HepG2 (cell line): ENCODE measurements around the gene JTB. TPM values are rescaled to one million over a fixed set of nuclear protein-coding genes. Genes with fewer than 3 reads are reported as not detected.

Source experiments
- AGO2 ChIP-seq: fragments of 200-400 bp; formaldehyde crosslinking; optimal IDR thresholded peaks from 2 replicates; pipeline ENCODE3; 2017; ENCODE audit warnings: mild to moderate bottlenecking, low read depth, low read length, moderate library complexity
- ARID3A ChIP-seq: IDR thresholded peaks from 2 replicates; pipeline ENCODE4 v1.6.1; 2012; ENCODE audit warnings: low read depth, low read length, improper control_type of control experiment
- ATF1 ChIP-seq: IDR thresholded peaks from 2 replicates; pipeline ENCODE4 v1.6.1; 2016; ENCODE audit warnings: mild to moderate bottlenecking, control low read depth
- CHD2 ChIP-seq: IDR thresholded peaks from 2 replicates; pipeline ENCODE4 v1.6.1; 2011; ENCODE audit warnings: low read depth, low read length, improper control_type of control experiment
- KLF12 ChIP-seq: sonication (generic); formaldehyde crosslinking; IDR thresholded peaks from 2 replicates; pipeline ENCODE4 v1.4.0; 2020; ENCODE audit warnings: missing genetic modification reagents, borderline replicate concordance
- MEIS2 ChIP-seq: sonication (generic); formaldehyde crosslinking; IDR thresholded peaks from 2 replicates; pipeline ENCODE4 v1.9.0; 2021; ENCODE audit warnings: mild to moderate bottlenecking, missing genetic modification reagents
- POGK ChIP-seq: sonication (generic); formaldehyde crosslinking; conservative IDR thresholded peaks from 2 replicates; pipeline ENCODE4 v1.8.0; 2022; ENCODE audit warnings: mild to moderate bottlenecking, moderate library complexity, missing genetic modification reagents
- SNAPC4 ChIP-seq: sonication (generic); formaldehyde crosslinking; IDR thresholded peaks from 2 replicates; pipeline ENCODE4 v1.4.0; 2020; ENCODE audit warnings: mild to moderate bottlenecking, missing genetic modification reagents
- SP2 ChIP-seq: sonication (generic); formaldehyde crosslinking; IDR thresholded peaks from 2 replicates; pipeline ENCODE4 v1.5.1; 2020; ENCODE audit warnings: mild to moderate bottlenecking, missing genetic modification reagents
- TBX3 ChIP-seq: fragments of 450-650 bp; IDR thresholded peaks from 2 replicates; pipeline ENCODE4 v1.6.1; 2017; ENCODE audit warnings: antibody characterized with exemption, mild to moderate bottlenecking, inconsistent platforms, borderline replicate concordance
- TMF1 ChIP-seq: sonication (generic); formaldehyde crosslinking; IDR thresholded peaks from 2 replicates; pipeline ENCODE4 v1.8.1; 2022; ENCODE audit warnings: low read depth, missing genetic modification reagents
- ZBTB26 ChIP-seq: IDR thresholded peaks from 2 replicates; pipeline ENCODE4 v1.6.1; 2016; ENCODE audit warnings: missing compliant biosample characterization, missing genetic modification reagents, borderline replicate concordance
- ZBTB34 ChIP-seq: sonication (generic); formaldehyde crosslinking; IDR thresholded peaks from 2 replicates; pipeline ENCODE4 v1.8.0; 2022; ENCODE audit warnings: mild to moderate bottlenecking, missing genetic modification reagents
- ZNF354B ChIP-seq: sonication (generic); formaldehyde crosslinking; IDR thresholded peaks from 2 replicates; pipeline ENCODE4 v1.8.0; 2022; ENCODE audit warnings: mild to moderate bottlenecking, missing genetic modification reagents
- ZNF7 ChIP-seq: IDR thresholded peaks from 2 replicates; pipeline ENCODE4 v1.6.1; 2016; ENCODE audit warnings: missing biosample characterization, missing genetic modification reagents
- ZNF788 ChIP-seq: sonication (generic); formaldehyde crosslinking; IDR thresholded peaks from 2 replicates; pipeline ENCODE4 v1.5.0; 2020; ENCODE audit warnings: mild to moderate bottlenecking, missing genetic modification reagents, borderline replicate concordance
- ZSCAN20 ChIP-seq: sonication (generic); formaldehyde crosslinking; IDR thresholded peaks from 2 replicates; pipeline ENCODE4 v1.4.0; 2020; ENCODE audit warnings: missing genetic modification reagents, mild to moderate bottlenecking, borderline replicate concordance
- polyA plus RNA-seq, 8 experiments: library from polyadenylated mRNA; depleted of rRNA in 3 of 8; stranded (reverse) in 7 of 8; unstranded in 1 of 8; fragments of >200 nt; fragmentation: Illumina TruSeq in 4 of 8; extraction: Trizol in 4 of 8; gene quantifications; 2 replicates each; pipeline versions ENCODE4 v1.2.1 to v1.2.3, GENCODE V29; 2011 to 2016; ENCODE audit warnings: low read depth in 4 of 8, missing spikeins in 1 of 8, mixed read lengths in 1 of 8; ENCODE audit not compliant: insufficient read depth in 1 of 8
- total RNA-seq, 5 experiments: library from RNA; depleted of rRNA; stranded (reverse); fragments of >200 nt; fragmentation: Illumina TruSeq; extraction: Trizol; gene quantifications; 2 replicates each; pipeline ENCODE4 v1.2.3, GENCODE V29; 2016; ENCODE audit warnings: low read depth in 1 of 5

JTB gene
- total and polyA plus RNA-seq, 2 of the 13 experiments (the other 11 are each of a cell fraction or from before 2014, with no cell fraction given) = 96.7 to 99.2 TPM

GRCh38 chr1:153963030-153963849 is 14.2 kb downstream of the JTB start, which contains the start of gene SLC39A1 (continued):
- peak; percentile 68; the same call in 1 of the 2 replicates for TF ChIP-seq SNAPC4 (CRISPR knock-in tag)
- TF ChIP-seq MEIS2 (CRISPR knock-in tag) = peak; percentile 51; the same call in 1 of the 2 replicates
- peak; percentile 96 for TF ChIP-seq SP2 (CRISPR knock-in tag)
- no peak for TF ChIP-seq ZNF7 (CRISPR knock-in tag)
- peak; percentile 87 for TF ChIP-seq CHD2
- peak; percentile 46 for TF ChIP-seq AGO2
- TF ChIP-seq ZBTB34 (CRISPR knock-in tag) = no peak
- TF ChIP-seq KLF12 (CRISPR knock-in tag) = peak; percentile 92; the same call in 1 of the 2 replicates
- no peak for TF ChIP-seq ZNF354B
- TF ChIP-seq ATF1 = peak; percentile 73; the same call in 1 of the 2 replicates
- peak; percentile 44; the same call in 1 of the 2 replicates for TF ChIP-seq ZSCAN20 (CRISPR knock-in tag)
- no peak for TF ChIP-seq ARID3A
- no peak for TF ChIP-seq POGK (CRISPR knock-in tag)
- no peak for TF ChIP-seq TMF1 (CRISPR knock-in tag)
- TF ChIP-seq TBX3 = no peak
- TF ChIP-seq ZBTB26 (CRISPR knock-in tag) = no peak
- 0 out of 2 replicates have a peak, but pooled peaks have one; percentile 35 for TF ChIP-seq ZNF788 (CRISPR knock-in tag)
